SIG-M5 (cell line): ENCODE measurements around the gene CD28.

Source experiments
- DNase-seq: peaks from one replicate; lab custom pipeline; 2025; lab: John Stamatoyannopoulos, UW

The CD28 gene

GRCh38 chr2:203715744-203716143 is 9.3 kb downstream of the CD28 start:
- DNase-seq = no peak

DNA sequence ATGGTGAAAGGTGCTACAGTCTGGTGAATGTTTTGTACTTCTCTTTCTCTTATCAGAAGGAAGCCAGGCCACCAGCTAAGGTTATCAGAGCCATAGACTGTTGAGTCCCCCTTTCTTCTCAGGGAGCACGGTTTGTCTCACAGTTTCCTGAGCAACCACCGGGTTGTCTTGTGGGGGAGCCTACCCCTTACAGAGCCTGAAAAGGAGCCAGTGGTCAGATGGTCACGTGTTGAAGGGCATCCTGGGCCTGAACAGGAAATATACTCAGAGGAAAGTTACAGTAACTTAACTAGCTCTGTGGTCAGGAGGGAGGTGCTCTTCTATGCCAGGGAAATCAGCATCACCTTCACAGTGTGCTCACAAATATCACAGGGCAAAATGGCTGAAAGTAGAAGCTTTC is 11.6 kb downstream of the CD28 start:
- DNase-seq = no peak

DNA sequence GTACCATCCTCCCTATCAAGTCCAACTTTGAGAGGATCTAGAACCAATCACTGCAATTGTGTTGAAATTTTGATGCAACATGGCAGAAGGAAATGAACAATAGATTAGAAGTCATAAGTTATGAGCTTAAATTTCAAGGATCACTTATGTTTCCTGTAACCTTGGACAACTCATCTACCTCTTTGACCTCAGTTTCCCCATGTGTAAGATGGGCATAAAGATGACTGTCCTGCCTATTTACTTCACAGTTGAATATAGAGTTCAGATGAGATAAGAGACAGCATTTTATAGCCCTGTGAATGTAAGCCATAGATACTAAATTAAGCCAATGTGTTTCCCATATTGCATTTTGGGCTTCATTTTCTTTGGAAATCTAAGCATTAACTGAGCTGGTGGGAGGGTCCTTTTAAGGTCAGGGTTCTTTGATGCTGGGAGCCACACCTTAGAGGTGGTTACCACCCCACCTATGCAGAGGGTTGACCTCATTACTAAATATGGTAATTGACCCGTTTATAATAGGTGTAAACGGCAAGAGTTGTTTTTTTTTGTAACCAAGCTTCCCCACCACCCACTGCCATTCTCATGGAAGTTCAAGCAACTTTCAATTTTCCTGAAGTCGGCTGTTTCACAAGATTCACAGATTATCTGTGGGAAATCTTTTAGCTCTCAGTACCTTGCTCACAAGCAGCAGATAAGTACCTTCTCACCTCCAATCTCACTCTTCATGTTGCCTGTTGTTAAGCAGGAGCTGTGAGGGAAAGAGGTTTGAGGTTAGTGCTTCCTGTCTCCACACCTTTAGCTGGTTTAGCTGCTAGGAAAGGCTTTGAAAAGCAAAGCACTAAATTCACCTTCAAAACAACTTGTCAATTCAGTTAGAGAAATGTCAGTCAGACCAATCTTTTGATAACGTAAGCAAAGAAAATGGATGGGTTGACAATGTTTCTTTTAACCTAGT is 13.3 kb downstream of the CD28 start:
- no peak for DNase-seq

DNA sequence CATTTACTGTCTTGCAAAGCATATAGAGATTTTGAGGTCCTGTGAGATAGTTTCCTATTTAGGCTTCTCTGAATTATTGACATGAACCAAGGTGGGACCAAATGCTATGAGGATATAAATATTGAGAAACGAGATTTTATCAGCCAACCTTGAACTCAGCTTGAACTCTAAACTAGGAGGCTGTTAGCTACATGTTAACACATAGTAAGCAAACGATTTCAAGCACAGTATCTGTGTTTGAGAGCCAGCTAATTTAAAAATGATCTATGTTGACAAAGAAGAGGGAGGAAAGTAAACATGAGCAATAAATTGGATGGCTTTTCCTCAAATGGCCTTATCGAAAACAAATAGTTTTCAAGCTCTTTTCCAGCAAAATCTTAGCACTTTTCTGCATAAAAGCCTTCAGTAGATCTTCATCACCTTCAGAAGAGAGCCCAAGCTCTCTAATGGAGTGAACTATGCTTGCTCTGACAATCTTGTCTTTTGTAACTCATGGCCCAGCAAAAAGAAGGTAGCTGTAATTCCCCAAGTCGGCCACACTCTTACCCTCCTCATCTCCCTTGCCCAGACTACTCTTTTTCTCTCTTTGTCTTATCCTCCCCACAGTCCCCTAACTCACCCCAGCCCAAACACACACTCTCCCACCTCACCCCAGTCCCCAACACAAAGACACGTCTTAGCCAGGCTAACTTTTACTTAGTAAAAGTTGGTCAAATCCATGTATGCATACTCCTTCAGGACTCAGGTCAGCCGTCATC is 14.7 kb downstream of the CD28 start:
- DNase-seq = no peak

DNA sequence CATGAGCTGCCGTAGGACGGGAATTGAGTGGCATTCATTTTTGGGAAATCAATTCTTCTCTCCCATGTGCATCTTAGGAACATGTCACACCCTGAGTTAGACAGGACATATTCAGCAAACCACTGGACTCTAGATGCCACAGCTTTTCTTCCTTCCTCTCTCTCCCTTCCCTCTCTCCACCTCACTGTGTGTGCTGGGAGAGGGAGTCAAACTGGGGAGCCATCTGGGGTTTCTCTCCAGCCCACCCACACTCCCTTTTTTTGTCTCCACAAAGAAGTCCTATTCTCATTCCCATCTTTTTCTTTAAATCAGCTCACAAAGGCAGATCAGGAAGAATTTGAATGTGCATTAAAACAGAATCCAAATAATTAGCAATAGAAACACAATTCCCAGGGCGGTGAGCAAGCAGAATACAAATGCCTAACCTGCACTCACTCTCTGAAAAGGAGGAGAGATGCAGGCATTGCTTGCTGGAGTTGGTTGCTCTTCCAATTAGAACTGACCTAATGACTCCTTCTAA is 15.4 kb downstream of the CD28 start:
- DNase-seq = no peak

DNA sequence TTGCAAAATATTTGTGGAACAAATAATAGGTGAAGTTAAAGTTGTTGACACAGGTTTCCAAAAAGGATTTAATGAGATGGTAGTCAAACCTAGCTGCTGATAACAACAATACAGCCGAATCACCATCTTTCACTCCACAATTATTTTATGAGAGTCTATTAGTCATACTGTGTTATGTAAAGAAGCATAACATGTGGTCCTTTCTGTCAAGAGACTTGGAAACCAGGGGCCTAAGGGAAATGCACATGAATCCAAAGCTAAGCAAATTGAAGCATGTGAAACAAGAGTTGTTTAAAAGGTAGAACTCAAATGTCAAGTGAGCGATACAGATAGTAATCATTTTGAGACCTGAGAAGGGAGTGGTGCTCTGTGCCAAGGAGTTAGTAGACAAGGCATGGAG is 16.0 kb downstream of the CD28 start:
- no peak for DNase-seq

DNA sequence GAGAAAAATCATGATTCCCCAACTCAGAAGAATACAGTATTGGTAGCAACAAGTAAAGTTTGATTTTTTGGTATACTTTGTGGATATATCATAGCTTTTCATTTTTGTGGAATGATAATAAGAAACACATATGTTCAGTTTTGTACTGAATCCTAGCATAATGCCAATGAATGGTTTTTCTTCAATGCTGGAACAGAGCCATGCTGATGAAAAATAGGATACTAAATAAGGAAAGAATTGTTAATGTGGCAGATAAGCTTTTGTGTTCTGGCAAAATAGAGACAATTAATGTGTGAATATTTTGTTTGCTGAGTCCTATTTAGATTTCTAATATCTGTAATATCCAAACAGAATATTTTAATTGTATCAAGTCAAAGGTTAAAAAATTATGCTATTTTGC is 21.9 kb downstream of the CD28 start:
- no peak for DNase-seq

DNA sequence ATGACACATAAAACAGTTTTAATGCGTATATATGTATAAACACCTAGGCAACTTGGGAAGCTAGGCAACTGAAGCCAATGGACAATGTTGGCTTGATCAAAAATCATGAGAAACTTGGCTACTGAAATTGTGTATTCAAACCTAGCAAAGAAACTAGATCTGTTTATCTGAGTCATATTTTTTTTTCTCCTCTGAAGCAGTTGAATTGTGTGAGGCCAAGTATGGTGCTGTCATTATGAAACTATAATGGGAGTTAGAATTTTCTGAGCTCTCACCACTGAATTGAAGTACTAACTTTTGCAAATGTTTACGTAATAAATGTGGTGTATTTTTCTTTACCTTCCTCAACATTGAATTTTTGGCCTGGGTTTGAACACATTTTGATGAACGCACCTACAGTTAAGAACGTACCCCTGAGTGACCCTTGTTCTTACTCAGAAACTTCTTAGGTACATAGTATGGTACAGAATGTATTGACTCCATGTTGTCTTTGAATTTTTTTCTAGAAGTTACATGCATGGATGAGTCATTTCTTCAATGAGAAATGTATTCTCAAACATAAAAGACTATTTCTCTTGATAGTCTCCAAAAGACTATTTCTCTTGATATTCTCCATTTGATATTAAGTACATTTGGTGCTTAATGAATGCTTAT is 23.8 kb downstream of the CD28 start:
- no peak for DNase-seq

DNA sequence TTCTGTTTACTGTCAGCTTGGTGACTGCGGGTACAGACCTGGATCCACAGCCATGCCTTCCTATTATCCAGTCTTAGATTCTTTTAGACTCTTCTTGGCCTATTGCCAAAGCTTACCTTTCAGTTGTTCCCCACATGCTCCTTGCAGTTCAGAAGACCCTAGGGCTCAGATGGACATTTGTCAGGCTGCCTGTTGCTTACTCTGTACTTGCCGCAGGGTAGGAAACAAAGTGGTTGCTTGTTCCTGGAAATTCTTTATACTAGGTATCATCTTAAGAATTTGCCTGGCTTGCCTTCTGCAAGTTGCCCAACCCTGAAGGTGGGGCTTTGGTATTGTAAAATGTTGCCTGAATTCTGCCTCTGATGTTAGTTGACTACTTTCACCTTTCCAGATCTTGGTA is 24.4 kb downstream of the CD28 start:
- DNase-seq = no peak

GRCh38 chr2:203732092-203732952 is 25.9 kb downstream of the CD28 start:
- DNase-seq = no peak

- no peak for DNase-seq
Measured at GRCh38 chr2:203732953-203733510, 26.6 kb downstream of the CD28 start.

DNA sequence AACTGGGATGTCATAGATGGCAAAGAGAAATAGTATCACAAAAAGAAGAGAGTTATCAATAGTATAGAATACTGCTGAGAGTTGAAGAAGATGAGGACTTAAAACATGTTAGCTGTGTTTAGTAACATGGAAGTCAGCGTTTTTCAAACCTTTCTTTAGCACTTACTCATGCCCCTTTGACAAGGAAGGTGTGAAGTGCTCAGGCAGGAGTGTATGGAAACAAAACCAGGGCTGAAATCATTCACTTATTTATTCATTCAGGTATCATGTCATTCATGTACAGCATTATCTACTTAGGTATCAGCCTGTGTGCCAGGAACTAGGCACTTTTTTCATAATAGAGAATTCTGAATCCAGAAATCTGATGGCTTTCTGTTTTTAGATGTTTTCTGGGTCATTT is 27.2 kb downstream of the CD28 start:
- DNase-seq = no peak

DNA sequence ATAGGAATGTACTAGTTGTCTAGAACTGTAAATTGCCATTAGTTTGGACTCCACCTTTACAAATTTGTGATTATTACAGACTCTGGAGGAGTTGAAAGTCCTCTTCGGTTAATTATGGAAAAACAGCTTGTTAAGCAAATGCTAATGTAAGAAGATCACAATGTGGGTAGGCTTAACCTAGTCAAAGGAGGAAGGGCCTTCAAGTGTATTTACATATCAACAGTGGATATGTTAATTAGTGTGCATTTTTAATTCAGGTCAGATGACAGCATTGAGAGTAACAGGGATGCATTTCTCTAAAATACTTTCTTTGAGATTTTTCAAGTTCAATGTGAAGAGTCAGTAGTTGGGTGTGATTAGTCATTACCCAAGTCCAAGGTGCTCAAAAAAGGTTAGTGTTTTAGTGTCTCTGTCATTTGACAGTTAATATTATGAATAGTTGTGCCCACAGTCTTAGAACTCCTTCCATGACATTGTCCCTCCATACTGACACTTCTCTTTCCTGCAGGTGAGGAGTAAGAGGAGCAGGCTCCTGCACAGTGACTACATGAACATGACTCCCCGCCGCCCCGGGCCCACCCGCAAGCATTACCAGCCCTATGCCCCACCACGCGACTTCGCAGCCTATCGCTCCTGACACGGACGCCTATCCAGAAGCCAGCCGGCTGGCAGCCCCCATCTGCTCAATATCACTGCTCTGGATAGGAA is 28.0 kb downstream of the CD28 start:
- no peak for DNase-seq

GRCh38 chr2:203737360-203737759 is 30.9 kb downstream of the CD28 start:
- DNase-seq = no peak

DNA sequence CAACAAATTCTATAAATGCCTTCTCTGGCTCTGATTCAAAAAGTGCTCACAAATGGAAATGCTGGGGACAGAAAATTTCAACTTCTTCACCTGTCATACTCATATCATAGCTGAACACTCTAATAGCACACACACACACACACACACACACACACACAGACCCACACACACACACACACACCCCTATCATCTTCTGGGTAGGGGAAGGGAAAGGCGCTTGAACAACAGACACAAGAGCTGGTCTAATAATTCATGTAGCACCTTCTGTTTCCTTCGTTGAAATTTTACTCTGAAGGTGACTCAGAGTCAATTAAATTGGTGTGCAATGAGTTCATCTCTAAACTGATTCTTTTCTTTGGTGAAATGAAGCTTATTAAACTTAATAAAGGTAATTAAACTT is 32.9 kb downstream of the CD28 start:
- DNase-seq = no peak

GRCh38 chr2:203740871-203741281 is 34.4 kb downstream of the CD28 start:
- DNase-seq = no peak

GRCh38 chr2:203741566-203741965 is 35.1 kb downstream of the CD28 start:
- no peak for DNase-seq

DNA sequence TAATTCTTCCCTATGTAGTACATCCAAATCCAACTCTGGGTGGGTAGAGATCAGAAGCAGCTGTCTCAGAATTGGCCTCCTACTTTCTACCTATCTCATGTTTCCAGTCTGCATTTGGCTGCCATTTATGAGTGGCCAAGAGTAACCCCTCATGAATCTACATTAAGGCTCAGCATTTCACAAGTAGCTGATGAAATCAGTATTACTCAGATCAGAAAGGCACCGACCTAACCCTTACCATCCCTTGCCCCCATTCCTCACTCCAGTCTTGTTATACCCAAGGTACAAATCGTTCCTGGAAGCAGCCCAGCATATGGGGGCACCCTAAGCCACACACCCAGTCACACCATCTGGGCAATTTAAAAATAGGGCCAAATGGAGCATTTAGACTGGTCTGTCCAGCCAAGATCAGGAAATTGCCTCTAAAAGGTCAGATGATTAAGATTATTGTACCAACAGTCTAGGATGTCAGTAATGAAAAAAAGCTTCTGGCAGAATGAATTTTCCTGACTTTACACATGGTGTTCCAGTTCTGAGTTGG is 37.1 kb downstream of the CD28 start:
- DNase-seq = no peak

- no peak for DNase-seq
Measured at GRCh38 chr2:203744091-203744490, 37.7 kb downstream of the CD28 start.

DNA sequence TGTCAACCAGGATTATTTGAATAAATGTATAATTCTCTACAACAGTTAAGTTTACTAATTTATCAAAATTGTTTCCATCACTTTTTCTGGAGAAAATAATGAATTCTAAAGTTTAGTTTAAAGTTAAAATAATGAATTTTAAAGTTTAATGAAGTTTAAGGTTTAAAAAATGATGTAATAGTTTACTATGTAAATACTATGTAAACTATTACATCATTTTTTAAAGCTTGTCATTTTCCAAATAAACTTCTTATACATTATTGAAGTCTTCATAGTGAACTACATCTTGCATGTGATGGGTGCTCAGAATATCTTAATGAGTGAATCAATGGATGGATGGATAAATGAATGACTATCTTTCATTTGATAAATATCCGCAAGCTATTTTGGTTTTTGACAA is 38.8 kb downstream of the CD28 start:
- no peak for DNase-seq
